Activated CD8-positive, alpha-beta T cell treated with anti-CD3 and anti-CD28 coated beads for 36 hours (primary cell): Measurements from ENCODE around the gene MYO5B. TPM values are rescaled to one million over a fixed set of nuclear protein-coding genes. Genes with fewer than 3 reads are reported as not detected.

ENCODE experiments used
- ATAC-seq: fragments of 200-7000 bp; cut with Tn5 transposase; one replicate; pipeline ENCODE4 v1.10.0; 2021; ENCODE audit warnings: mild to moderate bottlenecking, moderate library complexity
- CTCF ChIA-PET: fragments of 350-600 bp; sonication (Branson Sonifier 250); formaldehyde crosslinking; loops from one replicate; lab custom pipeline; 2021; ENCODE audit warnings: antibody characterized with exemption; lab: Charles Lee
- POLR2A ChIA-PET: fragments of 350-600 bp; sonication (Branson Sonifier 250); formaldehyde crosslinking; loops from one replicate; lab custom pipeline; 2021; ENCODE audit warnings: antibody characterized with exemption; lab: Charles Lee
- DNase-seq: peaks from one replicate; pipeline ENCODE4 v3.0.0-alpha.2; 2020
- H3K27ac Mint-ChIP-seq: one replicate; pipeline ENCODE4 v1.8.0; 2021; ENCODE audit warnings: mild to moderate bottlenecking, mixed read lengths
- H3K27me3 Mint-ChIP-seq: one replicate; pipeline ENCODE4 v1.8.0; 2021; ENCODE audit warnings: mixed read lengths
- H3K36me3 Mint-ChIP-seq: one replicate; pipeline ENCODE4 v1.8.0; 2021; ENCODE audit warnings: low read depth, mixed read lengths
- H3K4me1 Mint-ChIP-seq: one replicate; pipeline ENCODE4 v1.8.0; 2021; ENCODE audit warnings: low read depth, mixed read lengths
- H3K4me3 Mint-ChIP-seq: one replicate; pipeline ENCODE4 v1.8.0; 2021; ENCODE audit warnings: mild to moderate bottlenecking, moderate library complexity, mixed read lengths
- H3K9me3 Mint-ChIP-seq: one replicate; pipeline ENCODE4 v1.8.0; 2021; ENCODE audit warnings: mixed read lengths
- intact Hi-C: fragments of 100-400 bp; cut with micrococcal nuclease; formaldehyde crosslinking; loops from one replicate; pipeline ENCODE4 v1.10.0; 2022
- total RNA-seq, 2 experiments: library from RNA; stranded (reverse); gene quantifications; one replicate each; pipeline ENCODE4 v1.2.3, GENCODE V29; 2021
- TF ChIP-seq, protein P1 (sequence below): fragments of 200-600 bp; IDR thresholded peaks from one replicate; pipeline ENCODE4 v1.8.0; 2022; ENCODE audit warnings: antibody characterized with exemption, mild to moderate bottlenecking

The MYO5B gene
- total RNA-seq, 2 experiments from 2014 or later: 0.09 TPM; not detected in 1

DNA sequence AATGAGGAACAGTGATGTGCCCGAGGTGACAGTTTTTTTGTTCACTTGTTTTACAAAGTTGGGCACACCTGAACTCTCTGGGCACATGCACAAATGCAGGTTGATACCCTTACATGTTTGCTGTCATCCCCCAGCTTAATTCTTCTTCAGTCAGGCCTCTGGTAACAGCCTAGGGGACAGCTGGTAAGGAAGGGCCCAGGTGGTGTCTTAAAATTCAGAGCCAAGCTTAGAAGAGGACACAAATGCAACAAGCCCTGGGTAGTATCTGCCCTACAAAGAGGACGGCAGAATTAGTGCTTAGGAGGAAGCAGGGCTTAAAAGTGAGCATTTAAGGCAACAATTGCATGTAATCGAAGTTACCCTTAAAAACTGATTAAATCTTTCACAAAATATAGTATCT, 209.7 kb downstream of the MYO5B start:
- ChIA-PET POLR2A (no interaction called here), CTCF (interaction anchor here (0.6 kb wide), 1 partner anchor 18 kb away, joined by 3 read pairs; no protein-coding TSS in a partner anchor)
- Mint-ChIP-seq H3K4me3 (no peak overlapping the region), H3K27me3 (no peaks in the 10 kb centered on the region), H3K9me3 (no peaks in the 10 kb centered on the region), H3K36me3 (no peaks in the 10 kb centered on the region), H3K27ac (no peak overlapping the region), H3K4me1 (peaks cover 6% of the 10 kb centered on the region)
- intact Hi-C loops: no loop called here
- DNase-seq (no peak), ATAC-seq (no peak)
- TF ChIP-seq, protein P1, sequence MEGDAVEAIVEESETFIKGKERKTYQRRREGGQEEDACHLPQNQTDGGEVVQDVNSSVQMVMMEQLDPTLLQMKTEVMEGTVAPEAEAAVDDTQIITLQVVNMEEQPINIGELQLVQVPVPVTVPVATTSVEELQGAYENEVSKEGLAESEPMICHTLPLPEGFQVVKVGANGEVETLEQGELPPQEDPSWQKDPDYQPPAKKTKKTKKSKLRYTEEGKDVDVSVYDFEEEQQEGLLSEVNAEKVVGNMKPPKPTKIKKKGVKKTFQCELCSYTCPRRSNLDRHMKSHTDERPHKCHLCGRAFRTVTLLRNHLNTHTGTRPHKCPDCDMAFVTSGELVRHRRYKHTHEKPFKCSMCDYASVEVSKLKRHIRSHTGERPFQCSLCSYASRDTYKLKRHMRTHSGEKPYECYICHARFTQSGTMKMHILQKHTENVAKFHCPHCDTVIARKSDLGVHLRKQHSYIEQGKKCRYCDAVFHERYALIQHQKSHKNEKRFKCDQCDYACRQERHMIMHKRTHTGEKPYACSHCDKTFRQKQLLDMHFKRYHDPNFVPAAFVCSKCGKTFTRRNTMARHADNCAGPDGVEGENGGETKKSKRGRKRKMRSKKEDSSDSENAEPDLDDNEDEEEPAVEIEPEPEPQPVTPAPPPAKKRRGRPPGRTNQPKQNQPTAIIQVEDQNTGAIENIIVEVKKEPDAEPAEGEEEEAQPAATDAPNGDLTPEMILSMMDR: no peak

DNA sequence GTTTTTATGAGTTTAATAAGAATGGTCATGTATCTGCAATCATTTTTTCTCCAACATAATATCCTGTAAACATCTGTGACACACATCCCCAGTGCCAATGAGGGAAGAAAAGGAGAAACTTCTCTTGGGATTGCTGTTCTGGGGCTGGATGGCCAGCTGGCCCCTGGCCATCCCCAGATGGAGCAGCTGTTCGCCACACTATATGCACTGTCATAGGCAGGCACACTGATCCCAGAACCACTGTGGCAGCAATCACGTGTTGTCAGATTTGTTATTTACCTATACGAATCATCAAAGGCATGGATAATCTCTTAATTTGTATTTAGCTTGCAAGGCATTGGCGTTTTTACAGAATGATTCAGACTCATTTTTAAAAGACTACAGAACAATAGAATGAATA, 214.1 kb downstream of the MYO5B start:
- POLR2A ChIA-PET: no interaction called here
- ATAC-seq: no peak

DNA sequence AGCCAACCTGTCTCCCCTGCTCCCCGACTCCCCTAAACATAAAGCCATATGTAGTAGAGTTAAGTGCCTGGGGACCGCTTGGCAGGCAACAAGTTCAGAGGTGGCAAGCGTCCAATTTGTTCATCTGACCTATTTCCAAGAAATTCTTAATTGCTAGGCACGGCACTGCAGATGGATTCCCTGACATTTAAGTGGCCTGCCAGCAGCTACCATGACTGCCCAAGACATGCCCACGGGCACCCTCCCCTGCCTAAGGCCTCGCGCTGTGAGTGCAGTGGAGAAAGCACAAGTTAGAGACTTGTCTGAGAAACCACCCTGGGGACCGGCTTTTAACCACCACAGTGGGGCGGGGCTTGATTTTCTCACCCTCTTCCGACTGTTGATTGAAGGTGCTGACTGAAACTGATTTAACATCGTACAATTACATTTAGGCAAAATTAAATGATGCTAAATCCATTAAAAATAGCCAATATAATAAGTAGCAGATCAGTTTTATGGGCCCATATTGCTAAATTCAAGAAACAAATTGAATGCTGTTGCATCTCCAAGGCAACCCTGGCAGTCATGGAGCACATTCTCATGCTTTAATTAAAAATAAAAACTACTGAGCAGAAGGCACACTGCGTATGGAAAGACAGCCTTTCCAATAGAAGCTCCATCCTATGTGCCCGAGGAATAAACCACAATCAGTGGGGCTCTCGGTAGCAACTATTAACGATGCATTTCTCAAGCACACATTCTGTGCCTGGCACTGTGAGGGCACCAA, 218.0 kb downstream of the MYO5B start:
- DNase-seq (no peak), ATAC-seq (no peak)
- no peaks in the 10 kb centered on the region for H3K9me3 Mint-ChIP-seq
- no peak overlapping the region for H3K27ac Mint-ChIP-seq
- CTCF ChIA-PET: no interaction called here
- intact Hi-C loops: no loop called here
- H3K4me1 Mint-ChIP-seq: no peaks in the 10 kb centered on the region
- TF ChIP-seq, protein P1: no peak
- H3K36me3 Mint-ChIP-seq: no peaks in the 10 kb centered on the region
- H3K27me3 Mint-ChIP-seq: peaks cover 3% of the 10 kb centered on the region
- H3K4me3 Mint-ChIP-seq: no peak overlapping the region
- POLR2A ChIA-PET: no interaction called here

More for the DNA sequence above, 214.1 kb downstream of the MYO5B start:
- H3K4me1 Mint-ChIP-seq: no peaks in the 10 kb centered on the region
- H3K9me3 Mint-ChIP-seq: no peaks in the 10 kb centered on the region
- intact Hi-C loops: no loop called here
- H3K27ac Mint-ChIP-seq: no peak overlapping the region
- TF ChIP-seq, protein P1: no peak
- no peaks in the 10 kb centered on the region for H3K36me3 Mint-ChIP-seq
- CTCF ChIA-PET: interaction anchor here (0.6 kb wide), 1 partner anchor 580 kb away, joined by 3 read pairs; no protein-coding TSS in a partner anchor
- H3K27me3 Mint-ChIP-seq: no peaks in the 10 kb centered on the region
- DNase-seq: no peak
- H3K4me3 Mint-ChIP-seq: no peak overlapping the region

DNA sequence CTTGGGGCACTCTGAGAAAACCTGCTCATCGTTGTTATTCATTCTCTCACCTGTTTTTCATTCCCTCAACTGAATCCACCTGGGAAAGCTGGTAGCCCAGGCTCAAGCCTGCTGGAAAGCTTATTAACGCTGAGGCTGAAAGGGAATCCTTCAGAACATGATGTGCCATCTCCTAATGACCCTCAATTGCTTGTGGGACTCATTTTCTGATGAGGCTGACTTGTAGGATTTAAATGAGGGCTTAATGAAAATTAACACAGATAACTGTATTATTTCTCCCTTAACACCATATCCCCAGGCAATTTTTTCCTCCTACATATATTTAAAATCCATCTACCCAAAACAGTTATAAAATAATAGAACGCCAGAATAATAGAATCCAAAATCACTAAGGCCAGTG, 218.9 kb downstream of the MYO5B start:
- ChIA-PET POLR2A (no interaction called here), CTCF (no interaction called here)
- TF ChIP-seq, protein P1: no peak
- Mint-ChIP-seq H3K27ac (no peak overlapping the region), H3K27me3 (peaks cover 3% of the 10 kb centered on the region), H3K4me1 (no peaks in the 10 kb centered on the region), H3K9me3 (no peaks in the 10 kb centered on the region), H3K36me3 (no peaks in the 10 kb centered on the region), H3K4me3 (no peak overlapping the region)
- intact Hi-C loops: no loop called here
- no peak for DNase-seq
- no peak for ATAC-seq

DNA sequence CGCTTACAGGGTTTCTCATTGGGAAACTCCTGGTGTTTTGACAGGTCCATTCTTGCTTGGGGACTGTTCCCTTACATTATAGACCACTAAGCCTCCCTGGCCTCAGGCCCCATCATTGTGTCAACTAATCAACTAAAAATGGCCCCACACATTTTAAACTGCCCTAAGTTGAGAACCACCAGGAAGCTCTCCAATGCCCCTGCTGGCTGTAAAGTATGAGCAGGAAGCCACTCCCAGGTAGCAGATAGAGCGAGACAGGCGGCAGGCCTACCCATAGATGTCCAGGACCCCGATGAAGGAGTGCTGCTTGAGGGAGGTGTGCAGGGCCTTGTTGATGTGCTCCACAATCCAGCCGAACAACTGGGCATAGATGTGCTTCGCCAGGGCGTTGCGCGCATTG, 220.9 kb downstream of the MYO5B start:
- H3K36me3 Mint-ChIP-seq: no peaks in the 10 kb centered on the region
- TF ChIP-seq, protein P1: no peak
- no peaks in the 10 kb centered on the region for H3K4me1 Mint-ChIP-seq
- POLR2A ChIA-PET: no interaction called here
- H3K4me3 Mint-ChIP-seq: no peak overlapping the region
- CTCF ChIA-PET: no interaction called here
- intact Hi-C loops: no loop called here
- H3K9me3 Mint-ChIP-seq: no peaks in the 10 kb centered on the region
- DNase-seq (no peak), ATAC-seq (no peak)
- H3K27ac Mint-ChIP-seq: no peak overlapping the region
- peaks cover 3% of the 10 kb centered on the region for H3K27me3 Mint-ChIP-seq
